H9 (cell line): ENCODE results near the gene PRKCB. TPM values are rescaled to one million over a fixed set of nuclear protein-coding genes. Genes with fewer than 3 reads are reported as not detected.

Source experiments
- DNase-seq: peaks from one replicate; pipeline ENCODE4 v3.0.0-alpha.2; 2017
- H2AFZ ChIP-seq: one replicate; pipeline ENCODE4 v1.6.1; 2013; ENCODE audit warnings: mild to moderate bottlenecking, low read length, control low read depth, moderate library complexity
- H2AK5ac ChIP-seq: 2 replicates; pipeline ENCODE4 v1.6.1; 2013; ENCODE audit warnings: low read length, control low read depth, mixed read lengths; ENCODE audit not compliant: insufficient read length
- H2BK120ac ChIP-seq: one replicate; pipeline ENCODE4 v1.6.1; 2013; ENCODE audit warnings: low read depth, mild to moderate bottlenecking, low read length, control low read depth, inconsistent platforms; ENCODE audit not compliant: poor library complexity, severe bottlenecking
- H2BK12ac ChIP-seq: 2 replicates; pipeline ENCODE4 v1.6.1; 2013; ENCODE audit warnings: low read length, control low read depth, mixed read lengths, low read depth; ENCODE audit not compliant: insufficient read length
- H2BK15ac ChIP-seq: 2 replicates; pipeline ENCODE4 v1.6.1; 2013; ENCODE audit warnings: low read depth, low read length, control low read depth
- H2BK20ac ChIP-seq: one replicate; pipeline ENCODE4 v1.6.1; 2013; ENCODE audit warnings: low read depth, mild to moderate bottlenecking, low read length, control low read depth, inconsistent platforms; ENCODE audit not compliant: poor library complexity, severe bottlenecking
- H2BK5ac ChIP-seq: 2 replicates; pipeline ENCODE4 v1.6.1; 2013; ENCODE audit warnings: low read length, control low read depth, mixed read lengths; ENCODE audit not compliant: insufficient read length
- H3K14ac ChIP-seq: 2 replicates; pipeline ENCODE4 v1.6.1; 2013; ENCODE audit warnings: low read length, control low read depth; ENCODE audit not compliant: insufficient read depth
- H3K18ac ChIP-seq: 2 replicates; pipeline ENCODE4 v1.6.1; 2013; ENCODE audit warnings: low read depth, mild to moderate bottlenecking, mixed read lengths, low read length, control low read depth; ENCODE audit not compliant: insufficient read length
- H3K23ac ChIP-seq: 2 replicates; pipeline ENCODE4 v1.6.1; 2013; ENCODE audit warnings: low read length, control low read depth, mixed read lengths, low read depth; ENCODE audit not compliant: insufficient read length
- H3K23me2 ChIP-seq: 2 replicates; pipeline ENCODE4 v1.6.1; 2013; ENCODE audit warnings: low read depth, mild to moderate bottlenecking, mixed read lengths, low read length, control low read depth; ENCODE audit not compliant: insufficient read length, poor library complexity, severe bottlenecking
- H3K27ac ChIP-seq: 2 replicates; pipeline ENCODE4 v1.5.1; 2013; ENCODE audit warnings: low read length, control low read depth, mixed read lengths, low read depth; ENCODE audit not compliant: insufficient read length
- H3K27me3 ChIP-seq: 2 replicates; pipeline ENCODE4 v1.6.1; 2013; ENCODE audit warnings: low read length, control low read depth, inconsistent platforms; ENCODE audit not compliant: insufficient read depth
- H3K4ac ChIP-seq: 2 replicates; pipeline ENCODE4 v1.6.1; 2013; ENCODE audit warnings: low read depth, mild to moderate bottlenecking, control low read depth, inconsistent platforms, low read length, moderate library complexity
- H3K4me1 ChIP-seq: 2 replicates; pipeline ENCODE4 v1.6.1; 2013; ENCODE audit warnings: low read length, control low read depth, inconsistent platforms; ENCODE audit not compliant: insufficient read depth
- H3K4me2 ChIP-seq: 2 replicates; pipeline ENCODE4 v1.6.1; 2013; ENCODE audit warnings: low read length, control low read depth, mixed read lengths; ENCODE audit not compliant: insufficient read length, insufficient read depth
- H3K56ac ChIP-seq: 2 replicates; pipeline ENCODE4 v1.6.1; 2013; ENCODE audit warnings: low read depth, mild to moderate bottlenecking, mixed read lengths, low read length, control low read depth; ENCODE audit not compliant: insufficient read length
- H3K79me1 ChIP-seq: 2 replicates; pipeline ENCODE4 v1.6.1; 2013; ENCODE audit warnings: low read depth, mild to moderate bottlenecking, moderate library complexity, low read length, control low read depth, inconsistent platforms; ENCODE audit not compliant: insufficient read depth, poor library complexity, severe bottlenecking
- H3K79me2 ChIP-seq: 2 replicates; pipeline ENCODE4 v1.6.1; 2013; ENCODE audit warnings: low read length, control low read depth, inconsistent platforms; ENCODE audit not compliant: insufficient read depth
- H3K9ac ChIP-seq: 2 replicates; pipeline ENCODE4 v1.6.1; 2013; ENCODE audit warnings: low read length, control low read depth, mixed read lengths; ENCODE audit not compliant: insufficient read length; ENCODE audit errors: extremely low read depth
- H3K9me3 ChIP-seq: one replicate; pipeline ENCODE4 v1.6.1; 2013; ENCODE audit warnings: low read depth, low read length, inconsistent platforms; ENCODE audit not compliant: control insufficient read depth
- H3T11ph ChIP-seq: one replicate; pipeline ENCODE4 v1.6.1; 2013; ENCODE audit warnings: mild to moderate bottlenecking, low read length, control low read depth, inconsistent platforms
- H4K20me1 ChIP-seq: one replicate; pipeline ENCODE4 v1.6.1; 2013; ENCODE audit not compliant: control insufficient read depth, insufficient read length, insufficient read depth
- H4K5ac ChIP-seq: 2 replicates; pipeline ENCODE4 v1.6.1; 2013; ENCODE audit warnings: low read depth, mild to moderate bottlenecking, mixed read lengths, low read length, control low read depth; ENCODE audit not compliant: insufficient read length
- H4K8ac ChIP-seq: replicated peaks from 2 replicates; pipeline ENCODE4 v1.6.1; 2013; ENCODE audit warnings: low read length, control low read depth, mixed read lengths, low read depth; ENCODE audit not compliant: insufficient read length
- H4K91ac ChIP-seq: 2 replicates; pipeline ENCODE4 v1.6.1; 2013; ENCODE audit warnings: low read depth, mild to moderate bottlenecking, moderate library complexity, mixed read lengths, low read length, control low read depth; ENCODE audit not compliant: insufficient read length
- H3K27ac Mint-ChIP-seq, 3 experiments: 2 replicates in 2 of 3; 3 replicates in 1 of 3; pipeline ENCODE4 v1.8.0; 2020 to 2021; ENCODE audit warnings: mixed read lengths in 3 of 3, mild to moderate bottlenecking in 1 of 3, moderate library complexity in 1 of 3
- H3K27me3 Mint-ChIP-seq: 2 replicates; pipeline ENCODE4 v1.8.0; 2021; ENCODE audit warnings: low read depth, mild to moderate bottlenecking, moderate library complexity, mixed read lengths
- H3K36me3 Mint-ChIP-seq, 3 experiments: 2 replicates in 2 of 3; 3 replicates in 1 of 3; pipeline ENCODE4 v1.8.0; 2020 to 2021; ENCODE audit warnings: low read depth in 3 of 3, mixed read lengths in 3 of 3; ENCODE audit not compliant: insufficient read depth in 1 of 3
- H3K4me1 Mint-ChIP-seq, 2 experiments: 2 replicates each; pipeline ENCODE4 v1.8.0; 2020; ENCODE audit warnings: mixed read lengths in 2 of 2
- H3K4me3 Mint-ChIP-seq, 2 experiments: 2 replicates in 1 of 2; 3 replicates in 1 of 2; pipeline ENCODE4 v1.8.0; 2020 to 2021; ENCODE audit warnings: mild to moderate bottlenecking in 2 of 2, mixed read lengths in 2 of 2, moderate library complexity in 1 of 2
- H3K9me3 Mint-ChIP-seq, 2 experiments: 2 replicates in 1 of 2; 3 replicates in 1 of 2; pipeline ENCODE4 v1.8.0; 2020; ENCODE audit warnings: mild to moderate bottlenecking in 2 of 2, mixed read lengths in 2 of 2, moderate library complexity in 1 of 2
- CTCF ChIP-seq: fragments of 200-600 bp; sonication (generic); conservative IDR thresholded peaks from 3 replicates; pipeline ENCODE4 v1.8.0; 2021; ENCODE audit warnings: antibody characterized with exemption, mild to moderate bottlenecking
- WGBS: extraction: QIAGEN DNeasy Blood & Tissue Kit; methylation state at CpG from one replicate; pipeline ENCODE4 v1.1.7; 2013; ENCODE audit warnings: missing lambda C conversion rate, low lambda C conversion rate, mixed read lengths; ENCODE audit not compliant: insufficient read length; ENCODE audit errors: extremely low coverage; 5-methylcytosine and 5-hydroxymethylcytosine counted together
- total RNA-seq: library from RNA; stranded (reverse); gene quantifications from 2 replicates; pipeline ENCODE4 v1.2.1, GENCODE V29; 2021

Gene PRKCB
- total RNA-seq, 1 experiment from 2014 or later = 7.0 TPM

- no peak overlapping the region for H3K27ac ChIP-seq
- Mint-ChIP-seq H3K9me3 (no peaks in the 10 kb centered on the region), H3K4me1 (no peaks in the 10 kb centered on the region), H3K27ac (no peak overlapping the region), H3K36me3 (no peaks in the 10 kb centered on the region), H3K27me3 (peaks cover 3% of the 10 kb centered on the region; the same call in 1 of the 2 replicates), H3K4me3 (no peak overlapping the region)
- no peak overlapping the region for H3K18ac ChIP-seq
- H2BK12ac ChIP-seq = no peak overlapping the region
- H3K79me2 ChIP-seq = no peaks in the 10 kb centered on the region
- no peak overlapping the region for H4K5ac ChIP-seq
- no peaks in the 10 kb centered on the region for H4K20me1 ChIP-seq
- H3K4ac ChIP-seq = no peak overlapping the region
- no peak for TF ChIP-seq CTCF
- no peak overlapping the region for H2BK15ac ChIP-seq
- H3K23me2 ChIP-seq = no peaks in the 10 kb centered on the region
- no peak overlapping the region for H3K4me2 ChIP-seq
- no peaks in the 10 kb centered on the region for H3K79me1 ChIP-seq
- no peak overlapping the region for H4K8ac ChIP-seq
- no peak overlapping the region for H3K23ac ChIP-seq
- H2BK5ac ChIP-seq = no peak overlapping the region
- H3K9ac ChIP-seq = no peak overlapping the region
- no peak overlapping the region for H2AFZ ChIP-seq
- H2AK5ac ChIP-seq = no peak overlapping the region
- H4K91ac ChIP-seq = no peak overlapping the region
- H3K56ac ChIP-seq = no peak overlapping the region
- no peak overlapping the region for H3K14ac ChIP-seq
- WGBS = no CpG with 5 or more reads among the region's 2 CpGs
- H3K9me3 ChIP-seq = no peaks in the 10 kb centered on the region
- no peak for DNase-seq
- H3K4me1 ChIP-seq = no peaks in the 10 kb centered on the region
- H3T11ph ChIP-seq = no peak overlapping the region
- no peak overlapping the region for H2BK120ac ChIP-seq
- H2BK20ac ChIP-seq = no peak overlapping the region
- no peaks in the 10 kb centered on the region for H3K27me3 ChIP-seq
Measured at GRCh38 chr16:23889189-23889588, 53.4 kb downstream of the PRKCB start.
